Right lobe of liver (tissue), 4 donors: ENCODE results near the gene AHCYL2.
"Not testable (repeated sequence)": the region's sequence is repeated elsewhere in the genome, so short reads cannot be mapped to it uniquely, and the experiment has no call there.

Experiments
- POLR2A ChIP-seq: fragments of 450-650 bp; IDR thresholded peaks from one replicate; pipeline ENCODE4 v1.6.1; 2017; ENCODE audit warnings: antibody characterized with exemption, mild to moderate bottlenecking
- TF ChIP-seq, protein P1 (sequence below), 4 donors: fragments of 200-600 bp in 3 of 4; fragments of 450-650 bp in 1 of 4; IDR thresholded peaks; one replicate each; pipeline versions ENCODE4 v1.5.1 to v1.8.0; 2016 to 2022; ENCODE audit warnings: antibody characterized with exemption in 4 of 4, mild to moderate bottlenecking in 2 of 4
- donor health status: DM: no; HTN: no; CAD: no.
- donor health status: DM: no; HTN: no; CAD: no.
- donor health status: DM: no; HTN: yes; CAD: no.

- TF ChIP-seq, protein P1, sequence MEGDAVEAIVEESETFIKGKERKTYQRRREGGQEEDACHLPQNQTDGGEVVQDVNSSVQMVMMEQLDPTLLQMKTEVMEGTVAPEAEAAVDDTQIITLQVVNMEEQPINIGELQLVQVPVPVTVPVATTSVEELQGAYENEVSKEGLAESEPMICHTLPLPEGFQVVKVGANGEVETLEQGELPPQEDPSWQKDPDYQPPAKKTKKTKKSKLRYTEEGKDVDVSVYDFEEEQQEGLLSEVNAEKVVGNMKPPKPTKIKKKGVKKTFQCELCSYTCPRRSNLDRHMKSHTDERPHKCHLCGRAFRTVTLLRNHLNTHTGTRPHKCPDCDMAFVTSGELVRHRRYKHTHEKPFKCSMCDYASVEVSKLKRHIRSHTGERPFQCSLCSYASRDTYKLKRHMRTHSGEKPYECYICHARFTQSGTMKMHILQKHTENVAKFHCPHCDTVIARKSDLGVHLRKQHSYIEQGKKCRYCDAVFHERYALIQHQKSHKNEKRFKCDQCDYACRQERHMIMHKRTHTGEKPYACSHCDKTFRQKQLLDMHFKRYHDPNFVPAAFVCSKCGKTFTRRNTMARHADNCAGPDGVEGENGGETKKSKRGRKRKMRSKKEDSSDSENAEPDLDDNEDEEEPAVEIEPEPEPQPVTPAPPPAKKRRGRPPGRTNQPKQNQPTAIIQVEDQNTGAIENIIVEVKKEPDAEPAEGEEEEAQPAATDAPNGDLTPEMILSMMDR (IDR thresholded peaks at IDR 0.05), result not testable (repeated sequence)
- not testable (repeated sequence) for TF ChIP-seq POLR2A
These were observed 185.4 kb downstream of the AHCYL2 start for GRCh38 chr7:129410238-129410637.
